Ovary (tissue), 3 donors: ENCODE results near the gene PPDPF.

Experiments
- EP300 ChIP-seq: sonication (generic); formaldehyde crosslinking; IDR thresholded peaks from one replicate; pipeline ENCODE4 v1.6.1; 2017; ENCODE audit warnings: antibody characterized with exemption
- POLR2A ChIP-seq: fragments of 450-650 bp; IDR thresholded peaks from one replicate; pipeline ENCODE4 v1.6.1; 2017; ENCODE audit warnings: antibody characterized with exemption, mild to moderate bottlenecking, moderate library complexity
- TF ChIP-seq, protein P1 (sequence below), 3 donors: fragments of 450-650 bp in 2 of 3; fragments of 200-600 bp in 1 of 3; IDR thresholded peaks; one replicate each; pipeline versions ENCODE4 v1.5.1 to v1.8.0; 2016 to 2022; ENCODE audit warnings: antibody characterized with exemption in 3 of 3, mild to moderate bottlenecking in 1 of 3
- donor health status: DM: no; HTN: no; CAD: no.

DNA sequence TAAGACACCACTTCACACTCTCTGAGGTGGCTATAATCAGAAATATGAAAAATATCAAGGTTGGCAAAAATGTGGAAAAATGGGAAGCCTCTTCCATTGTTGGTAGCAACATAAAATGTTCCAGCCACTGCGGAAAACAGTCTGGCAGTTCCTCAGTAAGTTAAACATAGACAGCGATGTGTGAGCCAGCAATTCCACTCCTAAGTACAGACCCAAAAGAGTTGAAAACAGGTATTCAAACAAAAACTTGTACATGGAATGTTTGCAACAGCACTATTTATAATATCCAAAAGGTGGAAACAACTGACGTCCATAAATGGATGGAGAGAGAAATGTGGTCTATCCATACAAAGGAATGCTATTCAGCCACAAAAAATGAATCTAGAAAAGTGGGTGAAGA, 7.4 kb upstream of the PPDPF start:
- TF ChIP-seq, protein P1, sequence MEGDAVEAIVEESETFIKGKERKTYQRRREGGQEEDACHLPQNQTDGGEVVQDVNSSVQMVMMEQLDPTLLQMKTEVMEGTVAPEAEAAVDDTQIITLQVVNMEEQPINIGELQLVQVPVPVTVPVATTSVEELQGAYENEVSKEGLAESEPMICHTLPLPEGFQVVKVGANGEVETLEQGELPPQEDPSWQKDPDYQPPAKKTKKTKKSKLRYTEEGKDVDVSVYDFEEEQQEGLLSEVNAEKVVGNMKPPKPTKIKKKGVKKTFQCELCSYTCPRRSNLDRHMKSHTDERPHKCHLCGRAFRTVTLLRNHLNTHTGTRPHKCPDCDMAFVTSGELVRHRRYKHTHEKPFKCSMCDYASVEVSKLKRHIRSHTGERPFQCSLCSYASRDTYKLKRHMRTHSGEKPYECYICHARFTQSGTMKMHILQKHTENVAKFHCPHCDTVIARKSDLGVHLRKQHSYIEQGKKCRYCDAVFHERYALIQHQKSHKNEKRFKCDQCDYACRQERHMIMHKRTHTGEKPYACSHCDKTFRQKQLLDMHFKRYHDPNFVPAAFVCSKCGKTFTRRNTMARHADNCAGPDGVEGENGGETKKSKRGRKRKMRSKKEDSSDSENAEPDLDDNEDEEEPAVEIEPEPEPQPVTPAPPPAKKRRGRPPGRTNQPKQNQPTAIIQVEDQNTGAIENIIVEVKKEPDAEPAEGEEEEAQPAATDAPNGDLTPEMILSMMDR (IDR thresholded peaks at IDR 0.05), result no peak
- TF ChIP-seq EP300 (no peak), POLR2A (no peak)
